PC-9 (cell line): ENCODE measurements around the gene ABL2.

ENCODE experiments used
- CTCF ChIP-seq: fragments of 200-600 bp; sonication (generic); conservative IDR thresholded peaks from 2 replicates; pipeline ENCODE4 v1.6.1; 2017; ENCODE audit warnings: mixed run types, antibody characterized with exemption, mild to moderate bottlenecking, moderate library complexity
- EZH2 ChIP-seq: fragments of 200-600 bp; sonication (generic); IDR thresholded peaks from 2 replicates; pipeline ENCODE4 v1.8.0; 2017; ENCODE audit warnings: antibody characterized with exemption, low read depth

DNA sequence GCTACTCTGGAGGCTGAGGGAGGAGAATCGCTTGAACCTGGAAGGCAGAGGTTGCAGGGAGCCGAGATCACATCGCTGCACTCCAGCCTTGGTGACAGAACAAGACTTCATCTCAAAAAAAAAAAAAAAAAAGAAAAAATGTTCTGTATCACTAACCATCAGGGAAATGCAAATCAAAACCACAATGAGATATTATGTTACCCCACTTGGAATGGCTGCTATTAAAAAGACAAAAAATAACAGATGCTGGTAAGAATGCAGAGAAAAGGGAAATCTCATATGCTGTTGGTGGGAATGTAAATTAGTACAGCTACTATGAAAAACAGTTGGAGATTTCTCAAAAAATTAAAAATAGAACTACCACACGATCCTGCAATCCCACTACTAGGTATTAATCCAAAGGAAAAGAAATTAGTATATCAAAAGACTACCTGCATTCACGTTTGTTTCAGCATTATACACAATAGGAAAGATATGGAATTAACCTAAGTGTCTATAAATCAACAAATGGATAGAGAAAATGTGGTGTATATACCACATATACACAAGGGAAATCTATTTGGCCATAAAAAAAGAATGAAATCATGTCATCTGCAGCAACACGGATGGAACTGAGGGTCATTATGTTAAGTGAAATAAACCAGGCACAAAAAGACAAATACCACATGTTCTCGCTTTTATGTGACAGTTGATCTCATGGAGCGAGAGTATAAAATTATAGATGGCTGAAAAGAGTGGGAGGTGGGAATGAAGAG, 62.6 kb downstream of the ABL2 start:
- no peak for TF ChIP-seq CTCF
- no peak for TF ChIP-seq EZH2
